ENCODE data around the gene MAU2.

Gene MAU2

DNA sequence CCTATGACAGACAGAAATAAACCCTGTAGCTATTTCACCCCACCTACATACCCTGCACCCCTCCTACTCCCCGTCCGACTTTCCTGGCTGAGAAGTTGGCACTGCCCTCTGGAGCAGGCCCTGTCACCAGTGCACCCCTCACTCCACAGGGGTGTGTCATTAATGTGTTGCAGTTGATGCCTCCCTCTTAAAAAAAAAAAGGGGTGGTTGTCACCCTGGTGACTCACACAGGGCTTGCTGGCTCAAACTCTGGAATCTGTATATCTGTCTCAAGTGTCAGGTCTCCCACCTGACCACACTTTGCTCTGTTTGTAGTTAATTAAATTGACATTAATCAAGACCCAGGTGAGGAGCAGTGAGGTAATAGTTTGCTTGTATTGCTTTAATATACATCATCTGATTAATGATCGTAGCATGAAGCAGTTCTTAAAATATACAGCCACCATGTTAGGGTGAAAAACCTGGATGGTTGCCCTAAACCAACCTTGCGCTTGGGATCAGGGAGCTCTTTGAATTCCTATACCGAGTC lies 82.8 kb downstream of the MAU2 start:
- TF ChIP-seq, protein P1, sequence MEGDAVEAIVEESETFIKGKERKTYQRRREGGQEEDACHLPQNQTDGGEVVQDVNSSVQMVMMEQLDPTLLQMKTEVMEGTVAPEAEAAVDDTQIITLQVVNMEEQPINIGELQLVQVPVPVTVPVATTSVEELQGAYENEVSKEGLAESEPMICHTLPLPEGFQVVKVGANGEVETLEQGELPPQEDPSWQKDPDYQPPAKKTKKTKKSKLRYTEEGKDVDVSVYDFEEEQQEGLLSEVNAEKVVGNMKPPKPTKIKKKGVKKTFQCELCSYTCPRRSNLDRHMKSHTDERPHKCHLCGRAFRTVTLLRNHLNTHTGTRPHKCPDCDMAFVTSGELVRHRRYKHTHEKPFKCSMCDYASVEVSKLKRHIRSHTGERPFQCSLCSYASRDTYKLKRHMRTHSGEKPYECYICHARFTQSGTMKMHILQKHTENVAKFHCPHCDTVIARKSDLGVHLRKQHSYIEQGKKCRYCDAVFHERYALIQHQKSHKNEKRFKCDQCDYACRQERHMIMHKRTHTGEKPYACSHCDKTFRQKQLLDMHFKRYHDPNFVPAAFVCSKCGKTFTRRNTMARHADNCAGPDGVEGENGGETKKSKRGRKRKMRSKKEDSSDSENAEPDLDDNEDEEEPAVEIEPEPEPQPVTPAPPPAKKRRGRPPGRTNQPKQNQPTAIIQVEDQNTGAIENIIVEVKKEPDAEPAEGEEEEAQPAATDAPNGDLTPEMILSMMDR (IDR thresholded peaks at IDR 0.05; ENCODE audit: low read depth, low read length) = no peak
- DNase-seq = no peak
- Histone ChIP-seq H3K9me3 (no peaks in the 10 kb centered on the region), H3K27me3 (no peaks in the 10 kb centered on the region), H3K4me3 (ENCODE audit: low read depth, low read length) (no peak overlapping the region), H3K36me3 (no peaks in the 10 kb centered on the region), H3K4me1 (no peaks in the 10 kb centered on the region; the same call in 1 of the 2 replicates)

DNA sequence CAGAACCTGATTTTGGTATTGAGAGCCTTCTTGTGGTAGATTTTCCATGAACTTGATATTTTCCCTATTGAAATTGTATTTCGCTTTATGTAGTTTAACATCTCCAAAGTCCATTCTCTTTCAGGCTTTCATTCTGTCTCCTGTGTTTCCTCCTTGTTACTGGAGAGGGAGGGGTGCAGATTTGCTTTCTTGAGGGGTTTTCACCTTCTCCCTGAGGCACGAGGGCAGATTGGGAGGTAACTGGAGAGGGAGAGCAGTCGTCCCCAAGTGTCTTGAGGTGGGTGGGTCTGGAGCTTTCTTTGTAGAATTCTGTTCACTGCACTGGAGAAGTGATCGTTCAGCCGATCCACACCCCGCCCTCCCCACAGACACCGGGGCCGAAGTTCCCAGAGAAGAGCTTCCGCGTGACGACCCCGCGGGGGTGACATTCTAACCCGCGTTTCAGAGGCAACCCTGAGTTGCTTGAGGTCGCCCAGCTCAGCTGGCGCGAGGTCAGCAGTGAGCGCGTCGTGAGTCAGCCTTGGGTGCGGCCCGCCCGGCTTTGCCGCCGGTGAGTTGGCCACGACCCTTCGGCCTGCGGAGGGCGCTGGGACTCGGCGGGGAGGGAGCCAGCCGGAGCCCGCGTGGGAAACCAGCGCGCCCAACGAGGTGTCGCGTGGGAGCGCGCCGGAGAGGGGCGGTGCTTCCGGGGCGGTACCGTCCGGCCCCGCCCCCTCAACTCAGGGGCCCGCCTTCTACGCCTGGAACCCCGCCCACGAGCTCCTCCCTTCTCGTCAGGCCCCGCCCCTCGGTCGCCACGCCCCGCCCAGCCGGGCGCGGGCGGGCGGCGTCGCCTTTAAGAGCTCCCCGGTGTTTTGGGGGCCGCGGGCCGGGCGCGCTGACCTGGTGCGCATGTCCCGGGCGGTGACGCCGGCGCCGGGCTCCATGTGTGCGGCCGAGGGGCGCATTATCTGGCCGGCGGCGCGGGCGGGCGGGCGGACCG lies 84.5 kb downstream of the MAU2 start, which contains the start of gene GATAD2A:
TSS of gene GATAD2A (plus strand) at position 797 of the 982 bp plus-strand sequence. CDS start 59,671 bp downstream, outside the sequence.
- TF ChIP-seq, protein P1 (IDR thresholded peaks at IDR 0.05; ENCODE audit: low read depth, low read length) = no peak; the same call in 1 of the 2 replicates

DNA sequence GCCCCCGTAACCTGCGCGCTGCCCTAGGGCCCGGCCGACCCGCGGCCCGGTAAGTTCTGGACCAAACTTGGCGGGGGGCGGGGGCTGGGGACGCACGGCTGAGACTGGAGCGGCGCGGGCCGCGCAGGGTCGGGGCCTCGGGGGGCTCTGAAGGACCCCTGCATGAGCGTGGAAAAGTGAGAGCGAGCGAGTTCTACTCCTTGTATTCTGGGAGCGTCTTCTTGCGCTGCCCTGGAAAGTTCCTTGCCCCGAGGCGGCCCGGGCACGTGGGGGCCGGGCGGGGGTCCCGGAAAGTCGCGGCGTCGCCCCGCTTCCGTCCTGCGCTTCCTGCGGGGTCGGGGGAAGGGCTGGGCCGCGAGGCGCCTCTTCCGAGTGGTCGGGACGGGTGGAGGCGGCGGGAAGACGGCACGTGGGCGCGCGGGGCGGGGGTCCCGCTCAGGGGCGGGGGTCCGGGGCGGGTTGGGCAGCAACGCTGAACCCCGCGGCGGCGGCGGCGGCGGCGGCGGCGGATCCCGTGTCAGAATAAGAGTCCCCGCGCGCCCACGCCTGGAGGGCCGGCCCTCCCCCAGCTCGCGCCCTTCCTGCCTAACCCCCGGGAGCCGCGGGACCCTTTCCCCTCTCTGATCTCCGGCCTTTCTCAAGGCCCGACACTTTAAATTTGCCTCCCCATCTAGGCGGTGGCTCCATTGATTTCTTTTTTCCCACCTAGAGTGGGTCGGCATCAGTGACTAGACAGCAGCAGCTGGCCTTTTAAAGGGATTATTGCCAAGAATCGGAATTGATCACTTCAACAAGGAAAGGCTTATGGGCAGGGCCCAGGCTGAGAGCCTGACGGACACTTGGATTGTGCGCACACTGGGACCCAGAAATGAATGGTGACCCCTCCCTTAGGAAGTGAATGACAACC lies 85.6 kb downstream of the MAU2 start:
- no peaks in the 10 kb centered on the region for H3K27me3 ChIP-seq
- no peaks in the 10 kb centered on the region for H3K36me3 ChIP-seq
- peak overlapping the region; percentile 81 for H3K4me3 ChIP-seq (ENCODE audit: low read depth, low read length)
- DNase-seq = peak; percentile 67
- TF ChIP-seq, protein P1 (IDR thresholded peaks at IDR 0.05; ENCODE audit: low read depth, low read length) = no peak
- H3K4me1 ChIP-seq = no peaks in the 10 kb centered on the region; the same call in 1 of the 2 replicates
- no peaks in the 10 kb centered on the region for H3K9me3 ChIP-seq

More for the DNA sequence above, 84.5 kb downstream of the MAU2 start, which contains the start of gene GATAD2A:
- H3K4me1 ChIP-seq = no peaks in the 10 kb centered on the region; the same call in 1 of the 2 replicates
- DNase-seq = peak; percentile 93
- H3K36me3 ChIP-seq = no peaks in the 10 kb centered on the region
- H3K9me3 ChIP-seq = no peaks in the 10 kb centered on the region
- H3K4me3 ChIP-seq (ENCODE audit: low read depth, low read length) = peak within 1 kb of the TSS; percentile 81
- no peaks in the 10 kb centered on the region for H3K27me3 ChIP-seq

DNA sequence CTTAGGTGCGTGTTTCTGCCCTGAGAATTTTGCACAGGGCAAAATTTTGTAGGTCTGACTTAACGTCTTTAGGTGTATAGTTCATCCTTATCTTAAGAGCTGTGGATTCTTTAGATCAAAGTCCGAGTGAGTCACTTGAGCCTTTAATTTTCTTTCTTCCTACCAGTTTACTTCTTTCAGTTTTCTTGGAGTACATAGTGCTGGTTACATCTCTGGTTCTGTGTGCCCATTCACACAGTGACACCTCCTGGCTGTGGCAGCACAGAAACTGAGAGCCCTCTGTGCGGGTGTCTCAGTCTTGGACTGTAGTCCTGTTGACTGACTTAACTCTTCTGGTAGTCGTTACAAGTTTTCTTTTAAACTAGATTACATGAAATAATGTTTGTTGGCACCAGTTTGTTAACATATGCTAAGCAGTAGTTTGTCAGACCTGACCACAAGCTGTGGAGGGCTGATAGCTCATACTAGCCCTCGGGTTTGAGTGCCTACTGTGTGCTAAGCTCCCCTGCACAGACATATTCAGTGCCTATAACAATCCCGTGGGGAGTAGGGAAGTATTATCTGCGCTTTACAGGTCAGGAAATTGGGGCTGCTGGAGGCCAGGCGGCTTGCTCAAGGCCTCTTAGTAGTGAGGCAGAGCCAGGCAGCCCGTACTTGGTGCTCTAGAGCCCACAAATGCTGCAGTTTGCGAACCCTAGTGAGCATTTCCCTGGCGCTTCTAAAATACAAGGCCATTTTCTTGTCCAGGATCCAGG lies 86.4 kb downstream of the MAU2 start:
- Histone ChIP-seq H3K4me1 (no peaks in the 10 kb centered on the region; the same call in 1 of the 2 replicates), H3K4me3 (ENCODE audit: low read depth, low read length) (peak overlapping the region; percentile 81), H3K9me3 (no peaks in the 10 kb centered on the region), H3K36me3 (no peaks in the 10 kb centered on the region), H3K27me3 (no peaks in the 10 kb centered on the region)
- TF ChIP-seq, protein P1 (IDR thresholded peaks at IDR 0.05; ENCODE audit: low read depth, low read length) = peak; percentile 49
- DNase-seq = peak; percentile 31

DNA sequence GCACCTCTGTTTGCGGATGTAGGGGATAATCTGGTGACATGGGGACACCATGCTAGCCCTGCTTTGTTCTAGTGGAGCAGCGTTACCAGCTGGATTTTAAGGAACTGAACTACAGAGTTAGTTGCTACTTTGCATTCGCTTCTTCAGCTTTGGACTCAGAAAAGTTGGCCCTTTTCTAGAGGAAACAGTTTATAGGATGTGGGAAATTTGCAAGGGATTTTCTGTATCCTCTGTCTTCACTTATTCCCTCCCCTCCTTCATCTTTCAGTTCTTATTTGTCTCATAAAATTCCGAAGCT lies 87.0 kb downstream of the MAU2 start:
- DNase-seq = no peak
- Histone ChIP-seq H3K4me3 (ENCODE audit: low read depth, low read length) (peak overlapping the region; percentile 81; the same call in 1 of the 2 replicates), H3K27me3 (no peaks in the 10 kb centered on the region), H3K4me1 (no peaks in the 10 kb centered on the region; the same call in 1 of the 2 replicates), H3K36me3 (no peaks in the 10 kb centered on the region), H3K9me3 (no peaks in the 10 kb centered on the region)
- TF ChIP-seq, protein P1 (IDR thresholded peaks at IDR 0.05; ENCODE audit: low read depth, low read length) = no peak
